Activated CD4-positive, alpha-beta T cell treated with anti-CD3 and anti-CD28 coated beads for 36 hours (primary cell): ENCODE data around the gene TEK. TPM values are rescaled to one million over a fixed set of nuclear protein-coding genes. Genes with fewer than 3 reads are reported as not detected.
A peak's percentile ranks its signal among the peaks of the same experiment; 100 is the strongest.

ENCODE experiments used
- ATAC-seq: fragments of 200-7000 bp; cut with Tn5 transposase; one replicate; pipeline ENCODE4 v1.10.0; 2021; ENCODE audit warnings: mild to moderate bottlenecking, moderate library complexity
- CTCF ChIA-PET: fragments of 350-600 bp; sonication (Branson Sonifier 250); formaldehyde crosslinking; loops from one replicate; lab custom pipeline; 2021; ENCODE audit warnings: antibody characterized with exemption; lab: Charles Lee
- POLR2A ChIA-PET: fragments of 350-600 bp; sonication (Branson Sonifier 250); formaldehyde crosslinking; loops from one replicate; lab custom pipeline; 2021; ENCODE audit warnings: antibody characterized with exemption, inconsistent platforms; lab: Charles Lee
- DNase-seq: peaks from one replicate; pipeline ENCODE4 v3.0.0-alpha.2; 2020
- H3K27ac Mint-ChIP-seq: one replicate; pipeline ENCODE4 v1.8.0; 2021; ENCODE audit warnings: mixed read lengths
- H3K27me3 Mint-ChIP-seq: one replicate; pipeline ENCODE4 v1.8.0; 2021; ENCODE audit warnings: mixed read lengths
- H3K36me3 Mint-ChIP-seq: one replicate; pipeline ENCODE4 v1.8.0; 2021; ENCODE audit warnings: low read depth, mixed read lengths
- H3K4me1 Mint-ChIP-seq: one replicate; pipeline ENCODE4 v1.8.0; 2021; ENCODE audit warnings: mixed read lengths
- H3K4me3 Mint-ChIP-seq: one replicate; pipeline ENCODE4 v1.8.0; 2021; ENCODE audit warnings: mild to moderate bottlenecking, moderate library complexity, mixed read lengths
- H3K9me3 Mint-ChIP-seq: one replicate; pipeline ENCODE4 v1.8.0; 2021; ENCODE audit warnings: low read depth, mixed read lengths
- intact Hi-C, 2 experiments: fragments of 100-400 bp; cut with DNase I in 1 of 2; cut with micrococcal nuclease in 1 of 2; formaldehyde crosslinking; loops; one replicate each; pipeline versions ENCODE4 v1.14.2 to v1.15.1; 2022 to 2024; cut with DNase I, micrococcal nuclease
- total RNA-seq, 2 experiments: library from RNA; stranded (reverse); gene quantifications; one replicate each; pipeline ENCODE4 v1.2.3, GENCODE V29; 2021

The TEK gene
- total RNA-seq, 2 experiments from 2014 or later, result not detected

GRCh38 chr9:27157097-27157496 lies 48.1 kb downstream of the TEK start:
- Mint-ChIP-seq H3K4me1 (no peaks in the 10 kb centered on the region), H3K27me3 (peaks cover 2% of the 10 kb centered on the region), H3K4me3 (no peak overlapping the region), H3K9me3 (no peaks in the 10 kb centered on the region), H3K36me3 (no peaks in the 10 kb centered on the region), H3K27ac (no peak overlapping the region)
- intact Hi-C loops, result no loop called here
- DNase-seq (no peak), ATAC-seq (no peak)
- POLR2A ChIA-PET, result no interaction called here
- CTCF ChIA-PET, result no interaction called here

DNA sequence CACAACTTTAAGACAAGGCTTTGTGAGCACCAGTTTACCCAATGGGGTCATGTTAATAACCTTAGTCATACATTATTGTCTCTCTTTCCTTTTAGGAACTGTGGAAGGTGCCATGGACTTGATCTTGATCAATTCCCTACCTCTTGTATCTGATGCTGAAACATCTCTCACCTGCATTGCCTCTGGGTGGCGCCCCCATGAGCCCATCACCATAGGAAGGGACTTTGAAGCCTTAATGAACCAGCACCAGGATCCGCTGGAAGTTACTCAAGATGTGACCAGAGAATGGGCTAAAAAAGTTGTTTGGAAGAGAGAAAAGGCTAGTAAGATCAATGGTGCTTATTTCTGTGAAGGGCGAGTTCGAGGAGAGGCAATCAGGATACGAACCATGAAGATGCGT lies 48.7 kb downstream of the TEK start:
- ChIA-PET CTCF (interaction anchor here (0.6 kb wide), 1 partner anchor 1682 kb away, joined by 3 read pairs; no protein-coding TSS in a partner anchor), POLR2A (no interaction called here)
- H3K36me3 Mint-ChIP-seq, result no peaks in the 10 kb centered on the region
- DNase-seq, result no peak
- intact Hi-C loops, result no loop called here
- ATAC-seq, result no peak
- H3K4me3 Mint-ChIP-seq, result no peak overlapping the region
- H3K9me3 Mint-ChIP-seq, result no peaks in the 10 kb centered on the region
- H3K27me3 Mint-ChIP-seq, result peaks cover 2% of the 10 kb centered on the region
- no peaks in the 10 kb centered on the region for H3K4me1 Mint-ChIP-seq
- no peak overlapping the region for H3K27ac Mint-ChIP-seq

- no peak for ATAC-seq
- H3K4me3 Mint-ChIP-seq, result no peak overlapping the region
Observed at GRCh38 chr9:27160636-27161035, 51.6 kb downstream of the TEK start.

DNA sequence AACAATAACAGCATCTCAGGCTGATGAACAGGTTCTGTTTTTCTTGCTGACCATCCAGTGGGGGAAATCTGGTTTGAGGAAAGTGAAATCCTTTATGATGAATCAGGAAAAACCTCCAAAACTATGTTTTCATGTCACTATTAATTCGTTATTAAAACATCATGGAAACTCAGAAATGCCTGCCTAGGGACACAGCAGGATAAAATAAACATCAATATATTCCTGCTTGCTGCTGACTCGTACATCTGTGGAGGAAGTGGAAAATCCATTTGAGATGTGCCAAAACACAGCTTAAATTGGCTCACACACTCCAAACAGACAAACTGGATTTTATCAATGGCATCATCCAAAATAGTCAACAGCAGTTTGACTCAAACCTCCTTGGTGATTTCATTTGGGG lies 53.0 kb downstream of the TEK start:
- Mint-ChIP-seq H3K27me3 (peaks cover 4% of the 10 kb centered on the region), H3K4me1 (no peaks in the 10 kb centered on the region), H3K36me3 (no peaks in the 10 kb centered on the region), H3K27ac (no peak overlapping the region), H3K9me3 (no peaks in the 10 kb centered on the region), H3K4me3 (no peak overlapping the region)
- DNase-seq, result no peak
- no peak for ATAC-seq
- CTCF ChIA-PET, result no interaction called here
- POLR2A ChIA-PET, result no interaction called here
- intact Hi-C loops, result no loop called here

More at GRCh38 chr9:27160636-27161035, 51.6 kb downstream of the TEK start:
- H3K4me1 Mint-ChIP-seq, result no peaks in the 10 kb centered on the region
- H3K27me3 Mint-ChIP-seq, result peaks cover 4% of the 10 kb centered on the region
- no peaks in the 10 kb centered on the region for H3K9me3 Mint-ChIP-seq
- no peaks in the 10 kb centered on the region for H3K36me3 Mint-ChIP-seq
- intact Hi-C loops, result no loop called here
- POLR2A ChIA-PET, result no interaction called here
- CTCF ChIA-PET, result no interaction called here
- H3K27ac Mint-ChIP-seq, result no peak overlapping the region
- no peak for DNase-seq

GRCh38 chr9:27165068-27165467 lies 56.0 kb downstream of the TEK start:
- Mint-ChIP-seq H3K4me1 (no peaks in the 10 kb centered on the region), H3K27me3 (peaks cover 4% of the 10 kb centered on the region), H3K36me3 (no peaks in the 10 kb centered on the region), H3K27ac (no peak overlapping the region), H3K9me3 (peaks cover 3% of the 10 kb centered on the region), H3K4me3 (no peak overlapping the region)
- no peak for DNase-seq
- ChIA-PET CTCF (no interaction called here), POLR2A (no interaction called here)
- intact Hi-C loops, result no loop called here
- ATAC-seq, result no peak

DNA sequence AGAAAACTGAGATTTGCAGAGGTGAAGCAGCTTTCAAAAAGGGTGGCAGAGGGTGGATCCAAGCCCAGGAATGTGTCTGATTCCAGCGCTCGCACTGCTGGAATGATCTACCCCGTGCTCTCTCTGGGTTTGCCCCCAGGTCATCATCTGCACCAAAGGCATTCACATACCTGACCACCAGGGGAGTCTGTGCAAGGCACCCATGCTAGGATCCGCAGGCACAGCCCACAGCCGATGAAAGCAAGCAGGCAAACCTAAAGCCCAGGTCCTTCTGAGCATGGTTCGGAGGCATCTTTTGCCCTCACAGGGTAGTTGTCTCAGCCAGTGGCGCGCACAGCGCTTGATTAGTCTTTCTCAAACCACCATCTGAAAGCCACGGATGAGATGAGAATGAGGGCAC lies 56.6 kb downstream of the TEK start:
- CTCF ChIA-PET, result no interaction called here
- Mint-ChIP-seq H3K27me3 (peaks cover 4% of the 10 kb centered on the region), H3K4me1 (no peaks in the 10 kb centered on the region), H3K9me3 (peaks cover 3% of the 10 kb centered on the region), H3K4me3 (no peak overlapping the region), H3K36me3 (no peaks in the 10 kb centered on the region), H3K27ac (no peak overlapping the region)
- POLR2A ChIA-PET, result no interaction called here
- DNase-seq (peak; percentile 4), ATAC-seq (no peak)
- intact Hi-C loops, result no loop called here

DNA sequence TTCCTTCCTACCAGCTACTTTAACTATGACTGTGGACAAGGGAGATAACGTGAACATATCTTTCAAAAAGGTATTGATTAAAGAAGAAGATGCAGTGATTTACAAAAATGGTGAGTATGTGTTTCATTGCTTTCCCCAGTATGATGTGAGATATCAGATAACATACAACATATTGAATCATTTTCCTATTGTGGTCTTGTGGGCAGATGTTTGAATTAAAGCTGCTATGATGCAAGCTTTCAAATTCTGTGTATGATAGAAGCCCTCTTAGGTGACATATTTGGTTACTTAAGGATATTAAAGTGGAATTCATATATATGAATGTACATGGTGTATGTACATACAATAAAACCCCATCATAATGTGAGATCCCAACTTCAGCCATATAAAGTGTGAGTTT lies 59.5 kb downstream of the TEK start:
- H3K4me1 Mint-ChIP-seq, result no peaks in the 10 kb centered on the region
- no peaks in the 10 kb centered on the region for H3K36me3 Mint-ChIP-seq
- DNase-seq (no peak), ATAC-seq (no peak)
- POLR2A ChIA-PET, result no interaction called here
- intact Hi-C loops, result no loop called here
- CTCF ChIA-PET, result no interaction called here
- H3K9me3 Mint-ChIP-seq, result peaks cover 3% of the 10 kb centered on the region
- no peak overlapping the region for H3K27ac Mint-ChIP-seq
- H3K4me3 Mint-ChIP-seq, result no peak overlapping the region
- no peaks in the 10 kb centered on the region for H3K27me3 Mint-ChIP-seq

GRCh38 chr9:27168951-27169350 lies 59.9 kb downstream of the TEK start:
- Mint-ChIP-seq H3K4me1 (no peaks in the 10 kb centered on the region), H3K4me3 (no peak overlapping the region), H3K36me3 (no peaks in the 10 kb centered on the region), H3K9me3 (peaks cover 3% of the 10 kb centered on the region), H3K27ac (no peak overlapping the region), H3K27me3 (no peaks in the 10 kb centered on the region)
- intact Hi-C loops, result no loop called here
- ATAC-seq (no peak), DNase-seq (no peak)
- ChIA-PET CTCF (no interaction called here), POLR2A (no interaction called here)

GRCh38 chr9:27176971-27177370 lies 67.9 kb downstream of the TEK start:
- H3K9me3 Mint-ChIP-seq, result peaks cover 5% of the 10 kb centered on the region
- no peak overlapping the region for H3K27ac Mint-ChIP-seq
- H3K27me3 Mint-ChIP-seq, result no peaks in the 10 kb centered on the region
- H3K4me1 Mint-ChIP-seq, result no peaks in the 10 kb centered on the region
- no peaks in the 10 kb centered on the region for H3K36me3 Mint-ChIP-seq
- intact Hi-C loops, result no loop called here
- ATAC-seq (no peak), DNase-seq (no peak)
- ChIA-PET POLR2A (no interaction called here), CTCF (no interaction called here)
- no peak overlapping the region for H3K4me3 Mint-ChIP-seq

DNA sequence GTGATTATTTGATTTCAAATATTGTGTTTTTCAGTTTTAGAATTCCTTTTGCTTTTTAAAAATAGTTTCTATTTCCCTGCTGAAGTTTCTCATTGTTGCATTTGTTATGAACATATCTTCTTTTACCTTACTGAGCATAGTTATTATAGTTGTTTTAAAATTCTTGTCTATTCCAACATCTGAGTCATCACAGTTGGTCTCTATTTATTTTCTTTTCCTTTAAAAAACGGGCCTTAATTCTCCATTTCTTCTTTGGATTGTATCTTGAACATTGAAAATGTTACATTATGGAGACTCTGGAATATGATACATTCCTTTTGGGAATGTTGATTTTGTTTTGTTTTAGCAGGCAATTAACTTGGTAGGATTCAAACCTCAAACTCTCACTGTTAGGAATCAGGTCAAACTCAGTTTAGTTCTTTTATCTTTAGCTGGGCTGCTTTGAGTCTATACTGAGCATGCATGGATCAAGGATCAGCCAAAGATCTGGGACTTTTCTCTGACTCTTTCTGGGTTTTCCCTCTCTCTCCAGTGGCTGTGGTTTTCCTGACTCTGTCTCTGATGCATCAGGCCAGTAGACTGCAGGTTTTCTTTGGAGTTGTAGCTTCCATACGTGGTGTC lies 70.3 kb downstream of the TEK start:
- ChIA-PET POLR2A (no interaction called here), CTCF (no interaction called here)
- Mint-ChIP-seq H3K4me3 (no peak overlapping the region), H3K36me3 (no peaks in the 10 kb centered on the region), H3K27me3 (peaks cover 2% of the 10 kb centered on the region), H3K9me3 (peaks cover 5% of the 10 kb centered on the region), H3K4me1 (no peaks in the 10 kb centered on the region), H3K27ac (no peak overlapping the region)
- intact Hi-C loops, result no loop called here
- DNase-seq (no peak), ATAC-seq (no peak)

- intact Hi-C loops, result no loop called here
- H3K36me3 Mint-ChIP-seq, result no peaks in the 10 kb centered on the region
- DNase-seq (no peak), ATAC-seq (no peak)
- CTCF ChIA-PET, result interaction anchor here (0.6 kb wide), 1 partner anchor 52 kb away, joined by 3 read pairs; no protein-coding TSS in a partner anchor
- peaks cover 2% of the 10 kb centered on the region for H3K27me3 Mint-ChIP-seq
- H3K27ac Mint-ChIP-seq, result no peak overlapping the region
- POLR2A ChIA-PET, result no interaction called here
- no peaks in the 10 kb centered on the region for H3K4me1 Mint-ChIP-seq
- H3K4me3 Mint-ChIP-seq, result no peak overlapping the region
- H3K9me3 Mint-ChIP-seq, result peaks cover 5% of the 10 kb centered on the region
Observed at GRCh38 chr9:27181381-27181780, 72.4 kb downstream of the TEK start.

- intact Hi-C loops, result no loop called here
- H3K4me1 Mint-ChIP-seq, result no peaks in the 10 kb centered on the region
- peaks cover 2% of the 10 kb centered on the region for H3K27me3 Mint-ChIP-seq
- POLR2A ChIA-PET, result no interaction called here
- CTCF ChIA-PET, result no interaction called here
- DNase-seq (no peak), ATAC-seq (no peak)
- H3K9me3 Mint-ChIP-seq, result peaks cover 5% of the 10 kb centered on the region
- H3K4me3 Mint-ChIP-seq, result no peak overlapping the region
- no peak overlapping the region for H3K27ac Mint-ChIP-seq
- no peaks in the 10 kb centered on the region for H3K36me3 Mint-ChIP-seq
Observed at GRCh38 chr9:27182421-27182820, 73.4 kb downstream of the TEK start.
